ENCODE data around the gene GAS6.

GAS6 gene

DNA sequence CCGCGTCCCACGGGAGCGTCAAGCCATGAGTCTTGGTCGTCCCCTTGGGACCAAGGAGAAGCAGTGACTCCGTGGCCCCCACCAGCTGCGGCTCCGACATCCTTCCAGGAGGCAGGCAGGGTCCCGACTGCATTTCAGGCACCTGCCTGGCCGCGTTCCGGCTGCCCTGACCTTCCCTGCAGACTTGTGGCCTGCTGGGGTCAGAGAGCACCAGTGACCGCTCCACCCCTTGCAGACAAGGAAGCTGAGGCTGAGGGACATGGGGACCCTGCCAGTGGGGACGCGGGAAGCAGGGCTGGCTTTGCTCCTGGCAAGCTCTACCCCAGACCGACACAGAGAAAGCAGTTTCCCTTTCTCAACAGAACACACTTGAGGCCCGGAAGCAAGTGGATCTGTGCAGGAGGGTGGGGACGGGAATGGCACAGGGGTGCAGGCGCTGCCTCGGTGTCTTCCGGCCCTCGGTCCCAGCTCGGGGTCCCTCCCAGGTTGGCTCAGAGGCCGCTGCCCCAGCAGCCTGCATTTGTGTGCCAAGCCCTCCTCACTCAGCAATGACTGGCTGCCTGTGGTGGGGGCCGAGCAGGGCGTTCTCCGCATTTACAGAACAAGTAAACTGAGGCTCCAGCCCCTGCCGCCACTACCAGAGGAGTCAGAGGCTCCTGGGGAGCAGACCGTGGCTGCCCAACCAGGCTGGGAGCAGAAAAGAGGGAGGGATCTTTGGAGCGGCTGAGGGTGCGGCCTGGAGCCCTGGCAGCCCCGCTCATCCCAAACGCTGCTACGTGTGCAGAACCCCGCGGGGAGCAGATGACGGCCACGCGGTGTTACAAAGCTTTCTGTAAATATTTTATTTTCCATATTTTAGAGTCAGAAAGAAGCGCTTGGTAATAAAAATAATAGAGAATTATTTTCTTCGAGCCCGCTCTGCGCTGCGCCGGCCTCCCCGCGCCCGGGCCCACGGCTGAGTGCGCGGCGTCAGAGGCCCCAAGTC is 43.9 kb downstream of the GAS6 start:
- no peaks in the 10 kb centered on the region for H3K4me1 ChIP-seq (ENCODE audit: insufficient read depth, low read length)
- H3K4me3 ChIP-seq (ENCODE audit: low read length), result no peak overlapping the region
- no peak overlapping the region for H3K27ac ChIP-seq (ENCODE audit: low read length)
- H3K9me3 ChIP-seq (ENCODE audit: insufficient read depth, low read depth, low read length), result no peaks in the 10 kb centered on the region
- no peaks in the 10 kb centered on the region for H3K27me3 ChIP-seq (ENCODE audit: insufficient read depth, low read length)
- no peak overlapping the region for H3K9ac ChIP-seq (ENCODE audit: low read depth, low read length)
- no peaks in the 10 kb centered on the region for H3K36me3 ChIP-seq (ENCODE audit: insufficient read depth, low read depth, low read length)

- no peaks in the 10 kb centered on the region for H3K27me3 ChIP-seq (ENCODE audit: insufficient read depth, low read length)
- no peak overlapping the region for H3K9ac ChIP-seq (ENCODE audit: low read depth, low read length)
- no peaks in the 10 kb centered on the region for H3K9me3 ChIP-seq (ENCODE audit: insufficient read depth, low read depth, low read length)
- no peak overlapping the region for H3K27ac ChIP-seq (ENCODE audit: low read length)
- no peaks in the 10 kb centered on the region for H3K36me3 ChIP-seq (ENCODE audit: insufficient read depth, low read depth, low read length)
- no peaks in the 10 kb centered on the region for H3K4me1 ChIP-seq (ENCODE audit: insufficient read depth, low read length)
- no peak overlapping the region for H3K4me3 ChIP-seq (ENCODE audit: low read length)
These were observed 44.5 kb downstream of the GAS6 start for GRCh38 chr13:113819341-113819730.

DNA sequence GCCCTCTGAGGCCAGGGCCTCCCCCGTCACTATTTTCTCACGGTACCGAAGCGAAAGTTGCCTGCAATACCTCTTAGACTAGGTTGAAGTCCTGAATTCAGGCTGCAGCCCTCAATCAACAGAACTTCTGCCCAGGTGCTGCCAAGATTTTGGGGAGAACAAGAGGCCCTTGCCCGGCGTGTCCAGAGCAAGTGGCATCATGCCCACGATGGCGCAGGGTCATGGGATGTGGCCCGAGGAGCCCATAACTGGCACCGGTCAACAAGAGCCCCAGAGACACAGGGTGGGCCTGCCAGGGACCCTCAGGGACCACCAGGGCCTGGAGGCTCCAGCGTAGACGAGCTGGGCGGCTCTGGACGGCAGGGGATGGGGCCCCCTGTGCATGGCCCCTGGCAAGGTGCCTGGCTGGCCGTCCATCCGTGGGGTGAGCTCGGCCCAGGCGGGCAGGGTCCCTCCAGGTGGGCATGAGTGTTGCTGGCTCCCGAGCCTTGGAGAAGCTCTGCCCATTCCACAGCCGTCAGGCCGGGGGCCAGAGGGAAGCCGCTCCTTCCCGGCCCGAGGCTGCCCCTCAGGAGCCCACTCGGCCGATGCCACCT is 45.1 kb downstream of the GAS6 start:
- Histone ChIP-seq H3K36me3 (ENCODE audit: insufficient read depth, low read depth, low read length) (no peaks in the 10 kb centered on the region), H3K4me3 (ENCODE audit: low read length) (no peak overlapping the region), H3K4me1 (ENCODE audit: insufficient read depth, low read length) (no peaks in the 10 kb centered on the region), H3K27me3 (ENCODE audit: insufficient read depth, low read length) (no peaks in the 10 kb centered on the region), H3K27ac (ENCODE audit: low read length) (no peak overlapping the region), H3K9ac (ENCODE audit: low read depth, low read length) (no peak overlapping the region), H3K9me3 (ENCODE audit: insufficient read depth, low read depth, low read length) (no peaks in the 10 kb centered on the region)

DNA sequence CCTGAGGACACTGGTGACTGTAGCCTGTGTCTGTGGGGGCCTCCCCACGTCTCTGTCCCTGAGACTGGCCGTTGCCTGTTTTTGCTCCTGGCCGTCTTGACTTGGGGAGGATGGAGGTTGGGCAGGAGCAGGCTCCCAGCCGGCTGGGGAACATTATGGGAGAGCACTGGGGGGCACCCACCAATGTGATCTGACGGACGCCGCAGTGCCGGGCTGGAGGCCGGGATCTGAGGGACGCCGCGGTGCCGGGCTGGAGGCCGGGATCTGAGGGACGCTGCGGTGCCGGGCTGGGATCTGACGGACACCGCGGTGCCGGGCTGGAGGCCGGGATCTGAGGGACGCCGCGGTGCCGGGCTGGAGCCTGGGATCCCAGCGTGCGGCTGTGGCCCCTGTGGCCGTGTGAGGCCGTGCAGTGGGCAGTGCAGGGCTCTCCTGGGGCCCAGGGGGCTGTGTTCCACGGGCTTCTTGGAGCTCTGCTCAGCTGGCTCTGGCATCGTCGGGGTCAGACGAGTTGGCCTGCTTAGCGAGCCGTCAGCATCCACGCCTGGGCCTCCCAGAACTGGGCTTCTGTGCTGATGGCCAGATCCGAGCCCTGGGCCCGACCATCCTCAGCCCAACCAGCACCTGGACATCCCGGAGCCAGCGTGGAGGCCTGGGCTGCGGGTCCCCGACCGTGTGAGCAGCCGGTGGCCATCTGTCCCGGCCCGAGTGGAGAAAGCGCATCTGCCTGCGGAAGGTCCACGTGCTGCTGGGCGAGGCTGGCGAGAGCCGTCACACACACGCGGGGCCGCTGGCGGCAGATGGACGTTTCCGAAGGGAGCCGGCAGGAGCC is 45.8 kb downstream of the GAS6 start:
- no peaks in the 10 kb centered on the region for H3K9me3 ChIP-seq (ENCODE audit: insufficient read depth, low read depth, low read length)
- H3K9ac ChIP-seq (ENCODE audit: low read depth, low read length), result no peak overlapping the region
- no peak overlapping the region for H3K4me3 ChIP-seq (ENCODE audit: low read length)
- H3K36me3 ChIP-seq (ENCODE audit: insufficient read depth, low read depth, low read length), result no peaks in the 10 kb centered on the region
- no peaks in the 10 kb centered on the region for H3K27me3 ChIP-seq (ENCODE audit: insufficient read depth, low read length)
- H3K4me1 ChIP-seq (ENCODE audit: insufficient read depth, low read length), result no peaks in the 10 kb centered on the region
- H3K27ac ChIP-seq (ENCODE audit: low read length), result no peak overlapping the region

DNA sequence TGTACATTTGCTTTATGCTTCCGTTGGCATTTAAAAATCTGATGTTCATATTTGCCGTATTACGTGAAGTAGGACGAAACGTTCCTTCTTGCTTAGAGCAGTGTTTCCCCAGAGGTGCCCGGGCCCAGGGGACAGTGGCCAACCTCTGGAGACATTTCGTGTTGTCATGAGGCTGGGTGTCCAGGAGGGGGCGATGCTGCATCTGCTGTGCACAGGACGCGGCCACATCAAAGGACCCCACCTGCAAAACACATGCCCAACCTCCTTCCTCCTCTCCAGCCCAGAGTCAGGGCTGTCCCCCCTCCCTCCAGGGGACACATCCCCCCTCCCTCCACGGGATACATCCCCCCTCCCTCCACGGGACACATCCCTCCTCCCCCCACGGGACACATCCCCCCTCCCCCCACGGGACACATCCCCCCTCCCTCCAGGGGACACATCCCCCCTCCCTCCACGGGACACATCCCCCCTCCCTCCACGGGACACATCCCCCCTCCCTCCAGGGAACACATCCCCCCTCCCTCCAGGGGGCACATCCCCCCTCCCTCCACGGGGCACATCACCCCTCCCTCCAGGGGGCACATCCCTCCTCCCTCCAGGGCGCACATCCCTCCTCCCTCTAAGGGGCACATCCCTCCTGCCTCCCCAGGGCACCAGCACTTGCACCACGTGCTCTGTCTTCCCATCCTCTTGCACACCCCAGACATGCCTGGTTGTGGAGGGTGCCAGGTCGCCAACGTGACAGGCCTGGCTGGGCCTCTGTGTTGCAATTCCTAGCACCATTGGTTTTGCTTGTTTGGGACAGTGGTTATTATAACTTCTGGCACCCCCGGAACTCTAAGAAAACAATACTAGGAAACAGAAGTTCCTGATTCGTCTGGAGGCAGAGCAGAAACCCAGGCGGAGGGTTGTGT is 46.7 kb downstream of the GAS6 start:
- no peak overlapping the region for H3K4me3 ChIP-seq (ENCODE audit: low read length)
- H3K9me3 ChIP-seq (ENCODE audit: insufficient read depth, low read depth, low read length), result no peaks in the 10 kb centered on the region
- no peaks in the 10 kb centered on the region for H3K36me3 ChIP-seq (ENCODE audit: insufficient read depth, low read depth, low read length)
- no peaks in the 10 kb centered on the region for H3K27me3 ChIP-seq (ENCODE audit: insufficient read depth, low read length)
- H3K9ac ChIP-seq (ENCODE audit: low read depth, low read length), result no peak overlapping the region
- no peaks in the 10 kb centered on the region for H3K4me1 ChIP-seq (ENCODE audit: insufficient read depth, low read length)
- H3K27ac ChIP-seq (ENCODE audit: low read length), result no peak overlapping the region

GRCh38 chr13:113816254-113816929 is 47.5 kb downstream of the GAS6 start:
- no peak overlapping the region for H3K9ac ChIP-seq (ENCODE audit: low read depth, low read length)
- no peaks in the 10 kb centered on the region for H3K36me3 ChIP-seq (ENCODE audit: insufficient read depth, low read depth, low read length)
- no peak overlapping the region for H3K4me3 ChIP-seq (ENCODE audit: low read length)
- H3K27ac ChIP-seq (ENCODE audit: low read length), result no peak overlapping the region
- H3K27me3 ChIP-seq (ENCODE audit: insufficient read depth, low read length), result no peaks in the 10 kb centered on the region
- no peaks in the 10 kb centered on the region for H3K9me3 ChIP-seq (ENCODE audit: insufficient read depth, low read depth, low read length)
- H3K4me1 ChIP-seq (ENCODE audit: insufficient read depth, low read length), result no peaks in the 10 kb centered on the region

- H3K4me3 ChIP-seq (ENCODE audit: low read length), result no peak overlapping the region
- no peak overlapping the region for H3K9ac ChIP-seq (ENCODE audit: low read depth, low read length)
- no peak overlapping the region for H3K27ac ChIP-seq (ENCODE audit: low read length)
These were observed 48.5 kb downstream of the GAS6 start for GRCh38 chr13:113815151-113816058.

DNA sequence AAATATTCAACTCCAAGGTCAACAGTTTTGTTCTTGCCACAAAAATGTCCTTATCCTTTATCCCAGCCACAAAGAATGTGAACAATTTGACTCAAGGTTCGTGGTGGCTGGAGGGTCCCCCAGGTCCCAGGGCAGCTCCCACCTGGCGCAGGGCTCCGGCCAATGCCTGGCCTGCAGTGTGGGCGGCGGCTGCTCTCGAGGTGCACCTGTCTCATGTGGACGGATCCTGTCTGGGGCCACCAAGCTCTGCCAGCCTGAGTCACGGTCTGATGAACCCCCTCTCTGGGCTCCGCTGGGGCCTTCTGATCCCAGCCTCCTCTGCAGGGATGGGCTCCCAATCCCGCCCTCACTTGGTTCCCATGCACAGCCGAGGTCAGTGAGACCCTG is 49.4 kb downstream of the GAS6 start:
- no peak overlapping the region for H3K27ac ChIP-seq (ENCODE audit: low read length)
- H3K4me1 ChIP-seq (ENCODE audit: insufficient read depth, low read length), result no peaks in the 10 kb centered on the region
- no peaks in the 10 kb centered on the region for H3K27me3 ChIP-seq (ENCODE audit: insufficient read depth, low read length)

More at GRCh38 chr13:113815151-113816058, 48.5 kb downstream of the GAS6 start:
- Histone ChIP-seq H3K36me3 (ENCODE audit: insufficient read depth, low read depth, low read length) (no peaks in the 10 kb centered on the region), H3K4me1 (ENCODE audit: insufficient read depth, low read length) (no peaks in the 10 kb centered on the region), H3K9me3 (ENCODE audit: insufficient read depth, low read depth, low read length) (no peaks in the 10 kb centered on the region), H3K27me3 (ENCODE audit: insufficient read depth, low read length) (no peaks in the 10 kb centered on the region)

DNA sequence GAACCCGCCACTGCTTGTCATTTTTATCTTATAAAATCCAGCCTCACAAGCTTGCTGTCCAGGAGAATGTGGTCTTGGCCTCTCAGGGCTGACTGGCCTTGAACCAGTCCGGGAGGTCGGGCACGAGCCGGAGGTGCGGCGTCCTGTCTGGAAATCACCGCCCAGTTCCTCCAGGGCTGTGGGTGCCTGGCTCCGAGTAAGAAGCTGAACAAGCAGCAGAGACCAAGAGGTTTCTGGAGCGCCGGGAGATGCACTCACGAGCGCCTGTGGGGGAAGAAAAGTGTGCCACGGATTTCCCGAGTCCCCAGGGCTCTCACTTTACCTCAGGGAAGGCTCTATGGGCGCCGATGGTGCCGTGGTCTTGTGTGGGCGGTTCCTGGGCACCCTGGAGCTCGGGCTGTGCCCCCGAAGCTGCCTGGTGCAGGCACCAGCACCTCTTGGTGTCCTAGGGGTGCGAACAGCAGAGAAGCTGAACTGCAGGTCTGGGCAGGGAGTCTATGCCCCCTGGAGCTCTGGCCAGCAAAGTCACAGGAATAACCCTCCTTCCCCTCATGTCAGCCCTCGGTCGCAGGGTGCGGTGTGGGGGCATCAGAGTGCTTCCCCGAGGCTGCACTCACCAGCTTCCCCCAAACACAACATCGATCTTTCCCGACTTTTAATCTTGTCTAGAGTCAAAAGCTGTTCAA is 50.0 kb downstream of the GAS6 start:
- Histone ChIP-seq H3K9ac (ENCODE audit: low read depth, low read length) (no peak overlapping the region), H3K9me3 (ENCODE audit: insufficient read depth, low read depth, low read length) (no peaks in the 10 kb centered on the region), H3K4me1 (ENCODE audit: insufficient read depth, low read length) (no peaks in the 10 kb centered on the region), H3K27ac (ENCODE audit: low read length) (no peak overlapping the region), H3K36me3 (ENCODE audit: insufficient read depth, low read depth, low read length) (no peaks in the 10 kb centered on the region), H3K27me3 (ENCODE audit: insufficient read depth, low read length) (no peaks in the 10 kb centered on the region), H3K4me3 (ENCODE audit: low read length) (no peak overlapping the region)

More for the DNA sequence above, 49.4 kb downstream of the GAS6 start:
- Histone ChIP-seq H3K9me3 (ENCODE audit: insufficient read depth, low read depth, low read length) (no peaks in the 10 kb centered on the region), H3K9ac (ENCODE audit: low read depth, low read length) (no peak overlapping the region), H3K36me3 (ENCODE audit: insufficient read depth, low read depth, low read length) (no peaks in the 10 kb centered on the region), H3K4me3 (ENCODE audit: low read length) (no peak overlapping the region)

Data from iPS-20b (cell line).